ENCODE results near the gene ARPC5L. TPM values are rescaled to one million over a fixed set of nuclear protein-coding genes. Genes with fewer than 3 reads are reported as not detected.

Gene ARPC5L
- total and polyA plus RNA-seq, 9 of the 15 experiments (the other 6 are each of a cell fraction or from before 2014, with no cell fraction given), result 25.4 to 113 (median 63.8) TPM

GRCh38 chr9:124869986-124870560, 8.1 kb downstream of the ARPC5L start (continued):
- TF ChIP-seq CLOCK (CRISPR knock-in tag; IDR thresholded peaks at IDR 0.05; ENCODE audit: borderline replicate concordance) (no peak), ZBTB17 (CRISPR knock-in tag; IDR thresholded peaks at IDR 0.05) (no peak), CREB3 (tag; conservative IDR thresholded peaks at IDR 0.05; ENCODE audit: low read depth) (no peak), ZKSCAN3 (CRISPR knock-in tag; IDR thresholded peaks at IDR 0.05) (no peak), SP1 (CRISPR knock-in tag; IDR thresholded peaks at IDR 0.05) (no peak), BHLHE40 (IDR thresholded peaks at IDR 0.05; ENCODE audit: low read length) (peak; percentile 63), NEUROD1 (IDR thresholded peaks at IDR 0.05; ENCODE audit: borderline replicate concordance, low read depth, low read length, partially characterized antibody) (peak; percentile 49), TRIM24 (IDR thresholded peaks at IDR 0.05) (peak in 1 of 2 experiments; percentile 57; a peak in 2 of 4 replicates), HDAC1 (IDR thresholded peaks at IDR 0.05) (no peak), ZNF583 (CRISPR knock-in tag; IDR thresholded peaks at IDR 0.05) (no peak), ZBTB40 (IDR thresholded peaks at IDR 0.05) (peak; percentile 55; the same call in 1 of the 2 replicates), ZBTB40 (CRISPR knock-in tag; IDR thresholded peaks at IDR 0.05) (no peak), ESRRB (CRISPR knock-in tag; IDR thresholded peaks at IDR 0.05; ENCODE audit: borderline replicate concordance) (no peak)
